PFSK-1 (cell line): Measurements from ENCODE around the gene TFCP2L1.

ENCODE experiments used
- FOXP2 ChIP-seq: optimal IDR thresholded peaks from 2 replicates; pipeline ENCODE3; 2011; ENCODE audit warnings: borderline replicate concordance, control low read depth, inconsistent platforms; ENCODE audit not compliant: insufficient read depth; ENCODE audit errors: extremely low read length, extremely low read depth
- POLR2AphosphoS5 ChIP-seq: IDR thresholded peaks from 2 replicates; pipeline ENCODE4 v1.6.1; 2012; ENCODE audit warnings: low read depth, mild to moderate bottlenecking, control low read depth, low read length, moderate library complexity
- SIN3A ChIP-seq: IDR thresholded peaks from 2 replicates; pipeline ENCODE4 v1.6.1; 2012; ENCODE audit warnings: mild to moderate bottlenecking, low read length, moderate library complexity, borderline replicate concordance; ENCODE audit not compliant: insufficient read depth
- TAF1 ChIP-seq: IDR thresholded peaks from 2 replicates; pipeline ENCODE4 v1.6.1; 2012; ENCODE audit warnings: low read length, control low read depth, borderline replicate concordance; ENCODE audit not compliant: insufficient read depth
- TF ChIP-seq, protein P1 (sequence below), 2 experiments: IDR thresholded peaks; 2 replicates each; pipeline versions ENCODE4 v1.6.1 to v1.8.0; 2011 to 2012; ENCODE audit warnings: low read depth in 2 of 2, low read length in 2 of 2, control low read depth in 1 of 2, inconsistent platforms in 1 of 2, mild to moderate bottlenecking in 1 of 2, moderate library complexity in 1 of 2; ENCODE audit not compliant: insufficient read depth in 1 of 2

The TFCP2L1 gene

DNA sequence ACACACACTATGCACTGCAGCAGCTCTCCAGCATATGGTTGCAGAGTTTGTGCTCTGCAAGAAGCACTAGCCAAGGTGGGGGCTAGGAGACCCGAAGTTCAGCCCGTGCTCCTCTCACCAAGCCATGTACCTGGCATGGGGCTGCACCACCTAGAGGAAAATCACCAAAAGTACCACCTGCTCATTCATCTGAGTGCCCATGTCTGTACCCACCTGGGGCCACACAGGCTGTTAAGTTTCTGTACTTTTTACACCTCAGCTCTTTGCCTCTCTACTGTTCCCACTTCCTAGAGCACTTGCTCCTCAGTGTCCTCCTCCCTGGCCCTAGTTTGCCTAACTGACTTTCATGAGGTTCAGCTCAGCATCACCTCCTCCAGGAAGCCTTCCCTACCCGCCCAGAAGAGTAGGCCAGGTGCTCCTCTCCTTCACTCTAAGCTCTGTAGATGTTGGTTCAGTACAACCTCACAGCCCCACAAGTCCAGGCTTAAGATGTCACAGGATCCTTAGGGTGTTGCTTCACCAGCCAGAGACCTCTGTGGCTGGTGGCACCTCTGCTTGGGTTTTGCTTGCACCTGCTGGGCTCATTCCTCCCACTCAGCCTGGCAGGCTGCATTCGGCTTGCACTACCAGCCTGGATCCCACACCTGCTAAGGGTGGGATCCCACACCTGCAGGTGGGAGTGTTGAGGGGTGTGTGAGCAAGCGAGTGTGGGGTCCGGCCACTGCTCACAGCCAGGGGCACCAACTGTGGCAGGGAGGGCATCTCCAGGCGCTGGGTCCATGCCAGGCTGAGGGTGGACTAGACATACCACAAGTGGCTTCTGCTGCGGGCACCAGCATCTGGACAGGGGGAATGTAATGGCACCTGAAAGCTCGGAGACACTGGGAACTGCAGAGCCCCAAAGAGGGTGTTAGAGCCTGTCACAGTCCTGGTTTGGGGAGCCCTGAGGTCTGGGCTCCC, 10.2 kb upstream of the TFCP2L1 start:
- TF ChIP-seq, protein P1, sequence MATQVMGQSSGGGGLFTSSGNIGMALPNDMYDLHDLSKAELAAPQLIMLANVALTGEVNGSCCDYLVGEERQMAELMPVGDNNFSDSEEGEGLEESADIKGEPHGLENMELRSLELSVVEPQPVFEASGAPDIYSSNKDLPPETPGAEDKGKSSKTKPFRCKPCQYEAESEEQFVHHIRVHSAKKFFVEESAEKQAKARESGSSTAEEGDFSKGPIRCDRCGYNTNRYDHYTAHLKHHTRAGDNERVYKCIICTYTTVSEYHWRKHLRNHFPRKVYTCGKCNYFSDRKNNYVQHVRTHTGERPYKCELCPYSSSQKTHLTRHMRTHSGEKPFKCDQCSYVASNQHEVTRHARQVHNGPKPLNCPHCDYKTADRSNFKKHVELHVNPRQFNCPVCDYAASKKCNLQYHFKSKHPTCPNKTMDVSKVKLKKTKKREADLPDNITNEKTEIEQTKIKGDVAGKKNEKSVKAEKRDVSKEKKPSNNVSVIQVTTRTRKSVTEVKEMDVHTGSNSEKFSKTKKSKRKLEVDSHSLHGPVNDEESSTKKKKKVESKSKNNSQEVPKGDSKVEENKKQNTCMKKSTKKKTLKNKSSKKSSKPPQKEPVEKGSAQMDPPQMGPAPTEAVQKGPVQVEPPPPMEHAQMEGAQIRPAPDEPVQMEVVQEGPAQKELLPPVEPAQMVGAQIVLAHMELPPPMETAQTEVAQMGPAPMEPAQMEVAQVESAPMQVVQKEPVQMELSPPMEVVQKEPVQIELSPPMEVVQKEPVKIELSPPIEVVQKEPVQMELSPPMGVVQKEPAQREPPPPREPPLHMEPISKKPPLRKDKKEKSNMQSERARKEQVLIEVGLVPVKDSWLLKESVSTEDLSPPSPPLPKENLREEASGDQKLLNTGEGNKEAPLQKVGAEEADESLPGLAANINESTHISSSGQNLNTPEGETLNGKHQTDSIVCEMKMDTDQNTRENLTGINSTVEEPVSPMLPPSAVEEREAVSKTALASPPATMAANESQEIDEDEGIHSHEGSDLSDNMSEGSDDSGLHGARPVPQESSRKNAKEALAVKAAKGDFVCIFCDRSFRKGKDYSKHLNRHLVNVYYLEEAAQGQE (IDR thresholded peaks at IDR 0.05; ENCODE audit: insufficient read depth in 1 of 2, low read depth in 2 of 2, low read length in 2 of 2), result no peak
- TF ChIP-seq POLR2AphosphoS5 (no peak), SIN3A (no peak), FOXP2 (no peak), TAF1 (no peak)

DNA sequence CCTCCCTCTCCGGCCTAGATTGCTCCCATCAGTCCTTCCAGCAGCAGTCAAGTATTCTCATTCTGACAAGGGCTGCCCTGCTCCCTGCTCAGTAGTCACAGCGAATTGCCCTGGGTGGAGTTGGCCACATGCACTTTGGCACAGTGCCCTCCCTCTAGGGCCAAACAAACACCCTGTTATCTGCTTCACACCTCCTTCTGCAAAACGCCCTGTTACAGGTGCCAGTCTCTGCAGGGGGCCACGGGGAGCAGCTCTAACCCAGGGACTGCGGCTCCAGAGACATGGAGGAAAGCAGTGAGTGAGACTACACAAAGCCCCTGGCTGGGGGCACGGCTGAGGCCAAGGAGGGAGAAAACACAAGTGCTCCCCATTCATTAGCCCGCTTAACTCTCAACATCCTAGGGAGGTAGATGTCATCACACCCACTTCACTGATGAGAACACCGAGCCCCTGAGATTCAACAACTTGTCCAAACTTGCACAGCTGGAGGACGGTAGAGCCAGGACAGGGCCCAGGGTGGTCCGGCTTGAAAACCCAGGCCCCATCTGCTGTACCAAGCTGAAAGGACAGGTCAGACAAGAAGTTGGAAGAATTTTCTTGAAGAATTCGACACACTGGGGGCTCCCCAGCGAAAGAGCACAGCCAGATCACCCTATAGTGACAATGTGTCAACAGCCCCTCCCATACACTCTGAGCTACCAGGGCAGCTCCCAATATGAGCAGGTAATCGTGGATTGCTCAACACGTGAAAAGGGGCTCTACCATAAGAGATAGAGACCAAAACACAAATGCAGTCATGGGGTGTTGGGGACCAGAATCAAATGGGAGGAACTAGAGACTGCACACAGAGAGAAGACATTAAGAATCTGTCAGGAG, 8.7 kb upstream of the TFCP2L1 start:
- TF ChIP-seq FOXP2, result no peak
- TF ChIP-seq SIN3A, result no peak
- TF ChIP-seq TAF1, result no peak
- no peak for TF ChIP-seq POLR2AphosphoS5
- TF ChIP-seq, protein P1 (IDR thresholded peaks at IDR 0.05; ENCODE audit: insufficient read depth in 1 of 2, low read depth in 2 of 2, low read length in 2 of 2), result no peak

DNA sequence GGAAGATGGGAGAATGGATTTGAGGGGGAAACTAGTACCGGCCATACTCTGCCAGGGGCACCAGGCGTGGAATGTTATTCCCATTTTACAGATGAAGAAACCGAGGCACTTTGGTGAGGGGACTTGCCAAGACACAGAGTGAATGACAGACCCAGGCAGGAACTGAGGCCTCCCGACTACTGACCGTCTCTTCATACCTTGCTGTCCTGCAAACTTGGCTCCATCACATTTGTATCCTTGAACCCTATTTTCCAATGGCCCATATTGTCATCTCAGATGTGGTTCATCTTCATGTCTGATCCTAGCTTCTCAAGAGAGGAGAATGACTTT, 6.2 kb upstream of the TFCP2L1 start:
- TF ChIP-seq TAF1, result no peak
- no peak for TF ChIP-seq POLR2AphosphoS5
- no peak for TF ChIP-seq SIN3A
- TF ChIP-seq, protein P1 (IDR thresholded peaks at IDR 0.05; ENCODE audit: insufficient read depth in 1 of 2, low read depth in 2 of 2, low read length in 2 of 2), result no peak
- no peak for TF ChIP-seq FOXP2

DNA sequence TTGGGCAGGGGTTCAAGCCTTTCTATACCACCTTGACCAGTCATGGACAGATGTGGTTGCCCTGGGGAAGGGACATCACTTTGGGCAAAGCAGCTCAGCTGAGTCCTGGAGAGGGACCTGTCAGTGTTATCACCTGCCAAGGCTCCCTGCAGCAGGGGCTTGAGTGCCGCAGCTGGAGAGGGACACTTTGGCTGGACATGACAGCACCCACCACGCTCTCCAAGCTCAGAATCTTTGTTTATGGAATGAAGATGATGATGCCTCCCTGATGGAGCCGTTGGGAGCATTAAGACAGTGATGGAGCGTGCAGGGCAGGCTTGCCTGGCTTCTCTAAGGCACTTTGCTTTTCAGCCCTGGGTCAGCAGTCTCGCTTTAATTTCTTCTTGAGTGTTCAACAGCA, 4.3 kb upstream of the TFCP2L1 start:
- TF ChIP-seq SIN3A, result no peak
- TF ChIP-seq, protein P1 (IDR thresholded peaks at IDR 0.05; ENCODE audit: insufficient read depth in 1 of 2, low read depth in 2 of 2, low read length in 2 of 2), result no peak
- TF ChIP-seq FOXP2, result no peak
- no peak for TF ChIP-seq TAF1
- no peak for TF ChIP-seq POLR2AphosphoS5
